DMS153 treated with DMSO at 0.1 percent for 48 hours (cell line): Measurements from ENCODE around the gene CHD1L.
"Not testable (repeated sequence)": the region's sequence is repeated elsewhere in the genome, so short reads cannot be mapped to it uniquely, and the experiment has no call there.

Source experiments
- DNase-seq: peaks from one replicate; lab custom pipeline; 2025; ENCODE audit not compliant: unreplicated experiment; lab: John Stamatoyannopoulos, UW

Gene CHD1L

GRCh38 chr1:147264158-147264768, 21.8 kb downstream of the CHD1L start:
- no peak for DNase-seq

DNA sequence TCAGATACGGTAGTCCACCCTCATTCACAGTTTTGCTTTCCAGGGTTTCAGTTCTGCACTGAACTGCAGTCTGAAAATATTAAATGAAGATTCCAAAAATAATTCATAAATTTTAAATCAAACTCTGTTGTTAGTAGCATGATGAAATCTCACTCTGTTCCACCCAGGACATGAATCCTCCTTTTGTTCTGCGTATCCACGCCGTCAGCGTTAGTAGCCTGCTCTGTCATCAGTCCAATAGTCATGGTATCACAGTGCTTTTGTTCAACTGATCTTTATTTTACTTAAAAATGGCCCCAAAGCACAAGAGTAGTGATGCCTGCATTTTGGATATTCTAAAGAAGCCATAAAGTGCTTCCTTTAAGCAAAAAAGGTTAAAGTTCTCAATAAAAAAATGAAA, 23.9 kb downstream of the CHD1L start:
- no peak for DNase-seq

DNA sequence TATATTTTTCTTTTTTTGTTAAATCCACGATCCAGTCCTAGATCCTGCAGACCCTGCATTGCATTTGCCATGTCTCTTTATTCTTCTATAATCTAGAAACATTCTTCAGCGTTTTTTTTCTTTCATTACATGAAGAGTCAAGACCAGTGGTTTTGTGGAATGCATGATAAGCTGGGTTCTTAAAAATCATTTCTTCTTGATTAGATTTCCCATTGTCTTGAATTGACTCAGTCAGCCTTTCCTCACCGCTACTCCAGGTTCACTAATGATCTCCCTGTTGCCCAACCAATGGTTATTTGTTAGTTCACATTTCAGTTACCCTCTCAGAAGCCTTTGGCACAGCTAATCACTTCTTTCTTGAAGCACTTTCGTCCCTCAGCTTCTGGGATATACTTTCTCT, 25.2 kb downstream of the CHD1L start:
- no peak for DNase-seq

DNA sequence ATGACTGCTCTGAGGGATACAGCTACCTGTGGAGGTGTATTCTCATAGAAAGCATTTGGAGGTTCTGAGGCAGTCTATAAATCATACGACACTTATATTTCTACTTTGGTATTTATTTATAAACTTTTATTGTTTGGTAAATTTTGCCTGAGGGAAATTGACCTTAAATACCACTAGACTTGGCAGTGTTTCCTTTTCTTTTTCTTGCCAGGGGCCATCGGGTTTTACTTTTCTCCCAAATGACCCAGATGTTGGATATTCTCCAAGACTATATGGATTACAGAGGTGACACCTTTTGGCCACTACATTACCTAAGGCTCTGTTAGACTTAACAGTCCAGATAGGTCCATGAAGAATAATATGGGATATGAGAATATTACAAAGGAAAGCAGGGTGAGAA, 28.2 kb downstream of the CHD1L start:
- no peak for DNase-seq

DNA sequence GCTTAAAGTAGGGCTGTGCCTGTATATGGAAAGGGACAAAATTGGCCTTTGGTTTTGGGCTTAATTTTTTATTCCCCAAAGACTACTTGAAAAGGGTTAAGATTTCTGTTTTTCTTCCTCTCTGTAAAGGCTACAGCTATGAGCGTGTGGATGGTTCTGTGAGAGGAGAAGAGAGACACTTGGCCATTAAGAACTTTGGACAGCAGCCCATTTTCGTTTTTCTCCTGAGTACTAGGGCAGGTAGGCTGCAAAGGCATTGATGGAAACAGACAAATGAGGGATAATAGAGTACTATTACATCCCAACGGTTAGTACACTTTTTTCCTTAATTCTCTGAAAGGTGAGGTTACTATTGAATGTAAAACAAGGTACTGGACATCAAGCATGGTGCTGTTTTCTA, 29.6 kb downstream of the CHD1L start:
- no peak for DNase-seq

- peak; percentile 72 for DNase-seq
Observed at GRCh38 chr1:147273409-147274336, 31.2 kb downstream of the CHD1L start.

DNA sequence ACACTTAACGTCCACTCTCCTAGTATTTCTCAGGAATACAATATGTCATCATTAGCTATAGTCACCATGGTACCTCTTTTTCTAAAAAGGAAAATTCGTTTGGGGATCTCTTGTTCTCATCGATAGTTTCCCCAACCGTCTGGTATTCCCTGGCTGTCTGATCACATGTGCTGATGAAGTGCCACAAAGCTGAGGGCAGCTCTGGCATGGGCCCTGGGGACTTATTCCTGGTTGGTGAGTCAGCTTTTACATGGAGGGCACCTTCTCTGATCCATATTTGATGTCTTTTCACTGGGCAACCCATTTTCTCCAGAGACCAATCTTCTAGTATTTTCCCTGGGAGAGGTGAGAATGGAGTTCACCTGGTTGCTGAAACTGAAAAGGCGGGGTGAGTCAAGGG, 39.5 kb downstream of the CHD1L start:
- no peak for DNase-seq

DNA sequence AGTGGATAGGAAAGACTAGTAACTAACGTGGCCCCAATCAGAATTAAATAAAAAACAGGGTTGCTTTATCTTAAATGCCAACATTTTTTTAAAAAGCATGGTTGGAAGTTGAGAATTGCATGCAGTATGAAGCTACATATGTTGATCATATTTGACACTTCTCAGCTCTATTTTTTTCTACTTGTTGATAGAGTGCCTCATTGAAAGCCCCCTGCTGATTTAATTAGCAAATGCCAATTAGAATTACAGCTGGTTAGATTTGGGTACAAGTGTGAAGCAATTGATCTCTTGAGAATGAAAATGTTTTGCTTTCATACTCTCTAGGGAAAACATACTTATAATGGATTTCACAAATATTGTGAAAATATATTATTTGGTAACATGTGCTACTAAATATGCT, 40.5 kb downstream of the CHD1L start:
- DNase-seq = no peak

GRCh38 chr1:147287133-147287865, 44.8 kb downstream of the CHD1L start:
- no peak for DNase-seq

GRCh38 chr1:147292012-147292411, 49.5 kb downstream of the CHD1L start:
- no peak for DNase-seq

DNA sequence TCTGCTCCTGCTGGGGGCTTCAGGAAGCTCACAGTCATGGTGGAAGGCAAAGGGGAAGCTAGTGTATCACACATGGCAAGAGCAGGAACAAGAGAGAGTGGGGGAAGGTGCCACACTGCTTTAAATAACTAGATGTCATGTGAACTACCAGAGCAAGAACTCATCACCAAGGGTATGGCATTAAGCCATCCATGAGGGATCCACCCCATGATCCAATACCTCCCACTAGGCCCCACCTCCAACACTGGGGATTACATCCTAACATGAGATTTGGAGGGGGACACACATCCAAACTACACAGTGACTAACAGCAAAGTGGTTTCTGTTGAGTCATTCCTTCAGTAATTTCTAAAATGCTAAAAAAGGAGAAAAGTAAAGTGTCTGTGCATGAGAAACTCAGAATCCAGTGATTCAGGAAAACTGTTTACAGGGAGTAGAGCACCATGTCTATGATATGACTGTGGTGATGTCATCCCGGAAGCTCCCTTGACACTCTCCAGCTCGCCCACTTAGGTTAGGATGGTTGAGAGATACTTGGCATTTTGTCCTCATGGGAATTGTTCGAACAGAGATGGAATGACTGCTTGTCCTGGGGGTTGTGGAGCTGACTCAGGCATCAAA, 50.3 kb downstream of the CHD1L start:
- DNase-seq = no peak

GRCh38 chr1:147297438-147297837, 55.0 kb downstream of the CHD1L start:
- no peak for DNase-seq

GRCh38 chr1:147305803-147306202, 63.3 kb downstream of the CHD1L start:
- not testable (repeated sequence) for DNase-seq

DNA sequence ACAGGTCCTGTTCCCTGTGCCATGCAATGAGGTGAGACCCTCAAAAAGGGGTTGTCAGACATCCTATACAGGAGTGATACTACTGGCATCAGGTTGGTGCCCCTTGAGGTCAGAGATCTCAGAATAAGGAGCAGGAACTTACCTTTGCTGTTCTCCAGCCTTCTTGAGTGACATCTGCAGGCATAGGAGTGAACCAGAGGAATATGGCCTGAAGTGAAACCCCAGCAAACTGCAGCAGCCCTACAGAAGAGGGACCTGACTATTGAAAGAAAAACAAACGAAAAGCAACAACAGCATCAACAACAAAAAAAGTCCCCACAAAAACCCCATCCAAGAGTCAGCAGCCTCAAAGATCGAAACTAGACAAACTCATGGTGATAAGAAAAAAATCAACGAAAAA, 74.5 kb downstream of the CHD1L start:
- no peak for DNase-seq

GRCh38 chr1:147326933-147327687, 84.6 kb downstream of the CHD1L start:
- DNase-seq = not testable (repeated sequence)

GRCh38 chr1:147334292-147334691, 91.8 kb downstream of the CHD1L start:
- DNase-seq = no peak

DNA sequence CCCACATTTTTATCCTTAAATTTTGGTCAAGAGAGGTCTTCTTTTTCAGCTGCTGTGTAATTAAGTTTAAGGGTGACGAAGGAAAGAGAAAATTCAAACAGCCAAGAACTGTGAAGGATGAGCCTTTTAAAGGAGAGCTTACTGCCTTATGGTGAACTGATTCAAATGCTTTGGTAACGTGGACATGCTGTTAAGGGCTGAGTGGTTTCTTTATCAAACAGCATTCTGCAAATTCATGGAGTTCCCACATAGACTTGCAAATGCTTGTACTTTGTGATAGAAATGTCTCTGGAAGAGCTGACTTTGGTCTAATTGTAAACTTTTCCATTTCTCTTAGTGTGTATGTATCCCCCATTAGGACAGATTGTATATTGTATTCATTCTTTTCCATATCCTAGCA, 93.8 kb downstream of the CHD1L start:
- no peak for DNase-seq

GRCh38 chr1:147337040-147337630, 94.7 kb downstream of the CHD1L start:
- DNase-seq = no peak

DNA sequence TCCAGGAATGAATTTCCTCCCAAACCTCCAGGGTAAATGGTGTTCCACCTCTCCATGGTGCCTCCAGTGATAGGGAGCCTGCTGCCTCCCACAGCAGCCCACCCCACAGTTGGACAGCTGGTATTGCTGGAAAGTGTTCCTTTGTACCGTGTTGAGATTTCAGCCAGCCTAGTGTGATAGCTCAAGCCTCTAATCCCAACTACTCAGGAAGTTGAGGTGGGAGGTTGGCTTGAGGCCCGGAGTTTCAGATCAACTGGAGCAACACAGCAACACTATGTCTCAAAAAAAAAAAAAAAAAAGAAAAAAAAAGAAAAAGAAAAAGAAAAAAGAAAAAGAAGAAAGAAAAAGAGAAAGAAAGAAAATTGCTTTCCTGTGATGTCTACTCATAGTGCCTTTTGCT, 96.1 kb downstream of the CHD1L start:
- DNase-seq = no peak

DNA sequence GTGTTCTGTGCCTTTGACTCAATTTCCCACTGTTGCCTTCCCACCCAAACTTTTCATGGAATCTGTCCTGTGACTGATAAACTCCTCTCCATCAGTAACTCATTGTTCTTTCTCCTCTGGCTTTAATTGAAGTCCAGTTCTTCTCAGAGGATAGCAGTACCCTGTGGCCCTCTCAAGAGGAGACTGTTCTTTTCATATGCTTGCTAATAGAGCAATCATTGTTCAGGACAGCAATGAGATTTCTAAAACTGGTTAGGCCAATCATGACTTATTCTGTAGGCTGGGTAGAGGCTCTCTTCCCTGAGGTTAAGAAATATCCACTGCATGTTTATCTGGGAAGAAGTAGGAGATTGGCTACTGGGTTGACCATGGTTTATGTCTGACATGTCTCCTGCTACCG, 98.8 kb downstream of the CHD1L start:
- DNase-seq = no peak
